Heart left ventricle (tissue), 13 donors: ENCODE data around the gene TMEM14A.
"Not testable (repeated sequence)": the region's sequence is repeated elsewhere in the genome, so short reads cannot be mapped to it uniquely, and the experiment has no call there.

Source experiments
- POLR2A ChIP-seq, 2 donors: fragments of 450-650 bp; IDR thresholded peaks; one replicate each; pipeline ENCODE4 v1.6.1; 2017; ENCODE audit warnings: antibody characterized with exemption in 2 of 2, mild to moderate bottlenecking in 2 of 2, moderate library complexity in 2 of 2
- TF ChIP-seq, protein P1 (sequence below), 12 donors: fragments of 200-600 bp; sonication (generic) in 4 of 12; IDR thresholded peaks; one replicate each; pipeline versions ENCODE4 v1.5.0 to v1.8.0; 2018 to 2022; ENCODE audit warnings: antibody characterized with exemption in 12 of 12, mild to moderate bottlenecking in 5 of 12
- donor health status: ischemic (EF 13 %, LVEDD 7.1; RV severe dilation, severe dysfunction).
- donor health status: DM: no; HTN: yes; CAD: no.
- donor health status: DM: no; HTN: no; CAD: no.
- donor health status: ischemic (EF 25% LVEDD 6.9; RV normal size, moderate dysfunction).
- donor health status: ischemic (EF 25% LVEDD 5.7; RV mildly dilated, moderate dysfunction).
- donor health status: ischemic (EF 35%, LVEDD 5.7; RV mildly dilated, moderate dysfunction).
- donor health status: nonischemic (EF 11% LVEDD 7.7; RV severe dilation, severe dysfunction).
- donor health status: DM: yes; HTN: yes; CAD: no.
- donor health status: PGD.
- donor health status: ischemic (EF 29% LVEDD 5.4; RV normal size, mild dysfunction).
- donor health status: nonischemic (EF 23%, LVEDD 6.1; RV moderate dilation, normal function).

DNA sequence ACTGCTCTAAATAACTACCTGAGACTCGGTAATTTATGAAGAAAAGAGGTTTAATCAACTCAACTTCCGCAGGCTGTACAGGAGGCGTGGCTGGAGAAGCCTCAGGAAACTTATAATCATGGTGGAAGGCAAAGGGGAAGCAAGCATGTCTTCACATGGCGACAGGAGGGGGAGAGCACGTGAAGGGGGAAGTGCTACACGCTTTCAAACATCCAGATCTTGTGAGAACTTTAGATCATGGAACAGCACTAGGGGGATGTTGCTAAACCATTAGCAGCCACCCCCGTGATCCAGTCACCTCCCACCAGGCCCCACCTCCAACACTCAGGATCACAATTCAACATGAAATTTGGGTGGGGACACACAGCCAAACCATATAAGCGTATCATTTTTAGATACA is 5.7 kb downstream of the TMEM14A start:
- TF ChIP-seq POLR2A (IDR thresholded peaks at IDR 0.05), result not testable (repeated sequence)
- TF ChIP-seq, protein P1, sequence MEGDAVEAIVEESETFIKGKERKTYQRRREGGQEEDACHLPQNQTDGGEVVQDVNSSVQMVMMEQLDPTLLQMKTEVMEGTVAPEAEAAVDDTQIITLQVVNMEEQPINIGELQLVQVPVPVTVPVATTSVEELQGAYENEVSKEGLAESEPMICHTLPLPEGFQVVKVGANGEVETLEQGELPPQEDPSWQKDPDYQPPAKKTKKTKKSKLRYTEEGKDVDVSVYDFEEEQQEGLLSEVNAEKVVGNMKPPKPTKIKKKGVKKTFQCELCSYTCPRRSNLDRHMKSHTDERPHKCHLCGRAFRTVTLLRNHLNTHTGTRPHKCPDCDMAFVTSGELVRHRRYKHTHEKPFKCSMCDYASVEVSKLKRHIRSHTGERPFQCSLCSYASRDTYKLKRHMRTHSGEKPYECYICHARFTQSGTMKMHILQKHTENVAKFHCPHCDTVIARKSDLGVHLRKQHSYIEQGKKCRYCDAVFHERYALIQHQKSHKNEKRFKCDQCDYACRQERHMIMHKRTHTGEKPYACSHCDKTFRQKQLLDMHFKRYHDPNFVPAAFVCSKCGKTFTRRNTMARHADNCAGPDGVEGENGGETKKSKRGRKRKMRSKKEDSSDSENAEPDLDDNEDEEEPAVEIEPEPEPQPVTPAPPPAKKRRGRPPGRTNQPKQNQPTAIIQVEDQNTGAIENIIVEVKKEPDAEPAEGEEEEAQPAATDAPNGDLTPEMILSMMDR (IDR thresholded peaks at IDR 0.05), result not testable (repeated sequence)
